GM10266 (cell line): ENCODE results near the gene MIPEP.

Experiments
- DNase-seq: peaks from one replicate; pipeline ENCODE4 v3.0.0; 2012; ENCODE audit errors: extremely low spot score
- CTCF ChIP-seq: IDR thresholded peaks from 2 replicates; pipeline ENCODE4 v1.5.1; 2012; ENCODE audit warnings: mild to moderate bottlenecking, low read depth; ENCODE audit not compliant: control insufficient read depth, insufficient read depth; ENCODE audit errors: missing control alignments

Gene MIPEP

GRCh38 chr13:23787464-23787863 is 101.7 kb downstream of the MIPEP start:
- DNase-seq = no peak
- no peak for TF ChIP-seq CTCF

GRCh38 chr13:23786607-23787006 is 102.6 kb downstream of the MIPEP start:
- no peak for DNase-seq
- TF ChIP-seq CTCF = no peak

- no peak for DNase-seq
- no peak for TF ChIP-seq CTCF
Measured at GRCh38 chr13:23778879-23779278, 110.3 kb downstream of the MIPEP start.

GRCh38 chr13:23778002-23778652 is 111.1 kb downstream of the MIPEP start:
- peak; percentile 26 for TF ChIP-seq CTCF

GRCh38 chr13:23777575-23777870 is 111.7 kb downstream of the MIPEP start:
- no peak for TF ChIP-seq CTCF
- DNase-seq = no peak

More at GRCh38 chr13:23778002-23778652, 111.1 kb downstream of the MIPEP start:
- no peak for DNase-seq

- DNase-seq = peak; percentile 37
- no peak for TF ChIP-seq CTCF
Measured at GRCh38 chr13:23776698-23777574, 112.3 kb downstream of the MIPEP start.

- TF ChIP-seq CTCF = no peak
- no peak for DNase-seq
Measured at GRCh38 chr13:23772717-23773116, 116.5 kb downstream of the MIPEP start.
